SK-N-SH treated with all-trans-retinoic acid at 6 μM for 48 hours (cell line): ENCODE data around the gene CTNND2.

Experiments
- ATAC-seq: fragments of 200-7000 bp; cut with Tn5 transposase; 3 replicates; pipeline ENCODE4 v1.9.1; 2020; ENCODE audit warnings: mild to moderate bottlenecking, moderate library complexity
- ARNTL ChIP-seq: fragments of 450-650 bp; formaldehyde crosslinking; IDR thresholded peaks from 2 replicates; pipeline ENCODE4 v1.5.0; 2020; ENCODE audit warnings: low read depth, mild to moderate bottlenecking, moderate library complexity, borderline replicate concordance
- BACH2 ChIP-seq: fragments of 250-450 bp; sonication (Bioruptor Pico); IDR thresholded peaks from 2 replicates; pipeline ENCODE4 v1.9.0; 2021; ENCODE audit warnings: mild to moderate bottlenecking, borderline replicate concordance
- CREB5 ChIP-seq: fragments of 250-450 bp; sonication (Bioruptor Pico); IDR thresholded peaks from 2 replicates; pipeline ENCODE4 v1.5.1; 2020; ENCODE audit warnings: low read depth, mild to moderate bottlenecking, moderate library complexity
- CSDC2 ChIP-seq: fragments of 250-450 bp; sonication (Bioruptor Pico); IDR thresholded peaks from 2 replicates; pipeline ENCODE4 v1.5.0; 2020; ENCODE audit warnings: mild to moderate bottlenecking, moderate library complexity
- CSRNP3 ChIP-seq: fragments of 250-450 bp; sonication (Bioruptor Pico); IDR thresholded peaks from 2 replicates; pipeline ENCODE4 v1.5.1; 2021; ENCODE audit warnings: mild to moderate bottlenecking, moderate library complexity
- ESRRG ChIP-seq: fragments of 250-450 bp; sonication (Bioruptor Pico); IDR thresholded peaks from 2 replicates; pipeline ENCODE4 v1.6.1; 2021; ENCODE audit warnings: mild to moderate bottlenecking
- GLIS3 ChIP-seq: fragments of 250-450 bp; sonication (Bioruptor Pico); IDR thresholded peaks from 2 replicates; pipeline ENCODE4 v1.5.0; 2020; ENCODE audit warnings: mild to moderate bottlenecking, moderate library complexity
- ISL1 ChIP-seq: fragments of 250-450 bp; sonication (Bioruptor Pico); IDR thresholded peaks from 2 replicates; pipeline ENCODE4 v2.1.2; 2022; ENCODE audit warnings: mild to moderate bottlenecking, moderate library complexity
- OSR1 ChIP-seq: fragments of 250-450 bp; sonication (Bioruptor Pico); IDR thresholded peaks from 2 replicates; pipeline ENCODE4 v1.8.0; 2022; ENCODE audit warnings: moderate library complexity, mild to moderate bottlenecking, inconsistent platforms
- PATZ1 ChIP-seq: fragments of 250-450 bp; sonication (Bioruptor Pico); IDR thresholded peaks from 2 replicates; pipeline ENCODE4 v1.8.0; 2020; ENCODE audit warnings: mild to moderate bottlenecking, moderate library complexity, borderline replicate concordance
- POU6F1 ChIP-seq: fragments of 250-450 bp; sonication (Bioruptor Pico); IDR thresholded peaks from 2 replicates; pipeline ENCODE4 v1.8.0; 2021; ENCODE audit warnings: low read depth, mild to moderate bottlenecking, moderate library complexity, borderline replicate concordance
- PPARA ChIP-seq: fragments of 250-450 bp; sonication (Bioruptor Pico); IDR thresholded peaks from 2 replicates; pipeline ENCODE4 v1.5.0; 2020; ENCODE audit warnings: mild to moderate bottlenecking, borderline replicate concordance
- RARB ChIP-seq: fragments of 250-450 bp; sonication (Bioruptor Pico); IDR thresholded peaks from 2 replicates; pipeline ENCODE4 v1.8.0; 2021; ENCODE audit warnings: mild to moderate bottlenecking, moderate library complexity
- SNAI2 ChIP-seq: fragments of 250-450 bp; sonication (Bioruptor Pico); IDR thresholded peaks from 2 replicates; pipeline ENCODE4 v1.5.0; 2020; ENCODE audit warnings: mild to moderate bottlenecking, moderate library complexity
- TCF4 ChIP-seq: fragments of 250-450 bp; sonication (Bioruptor Pico); IDR thresholded peaks from 2 replicates; pipeline ENCODE4 v1.8.0; 2021; ENCODE audit warnings: mild to moderate bottlenecking, moderate library complexity, borderline replicate concordance
- TSHZ2 ChIP-seq: fragments of 250-450 bp; sonication (Bioruptor Pico); IDR thresholded peaks from 2 replicates; pipeline ENCODE4 v1.5.0; 2020; ENCODE audit warnings: mild to moderate bottlenecking, moderate library complexity
- ZC3H10 ChIP-seq: fragments of 250-450 bp; sonication (Bioruptor Pico); IDR thresholded peaks from 2 replicates; pipeline ENCODE4 v1.5.1; 2021; ENCODE audit warnings: mild to moderate bottlenecking, moderate library complexity
- ZFP3 ChIP-seq: fragments of 250-450 bp; sonication (Bioruptor Pico); IDR thresholded peaks from 2 replicates; pipeline ENCODE4 v1.5.0; 2020; ENCODE audit warnings: mild to moderate bottlenecking, moderate library complexity
- ZFP30 ChIP-seq: fragments of 450-650 bp; formaldehyde crosslinking; IDR thresholded peaks from 2 replicates; pipeline ENCODE4 v1.5.0; 2022; ENCODE audit warnings: mild to moderate bottlenecking, moderate library complexity
- ZNF565 ChIP-seq: fragments of 450-650 bp; formaldehyde crosslinking; conservative IDR thresholded peaks from 2 replicates; pipeline ENCODE4 v1.5.0; 2020; ENCODE audit warnings: low read depth, mild to moderate bottlenecking, moderate library complexity
- ZNF70 ChIP-seq: fragments of 450-650 bp; formaldehyde crosslinking; IDR thresholded peaks from 2 replicates; pipeline ENCODE4 v1.5.0; 2020; ENCODE audit warnings: mild to moderate bottlenecking, moderate library complexity
- ZNF8 ChIP-seq: fragments of 450-650 bp; formaldehyde crosslinking; IDR thresholded peaks from 2 replicates; pipeline ENCODE4 v1.5.0; 2020; ENCODE audit warnings: mild to moderate bottlenecking, moderate library complexity

CTNND2 gene

GRCh38 chr5:11172484-11172883 is 731.8 kb downstream of the CTNND2 start:
- ATAC-seq: no peak
- TF ChIP-seq TCF4 (CRISPR knock-in tag) (no peak), PATZ1 (no peak), ZNF565 (no peak), CSRNP3 (CRISPR knock-in tag) (no peak), ISL1 (no peak), ESRRG (CRISPR knock-in tag) (no peak), ZNF8 (no peak), SNAI2 (CRISPR knock-in tag) (no peak), CSDC2 (CRISPR knock-in tag) (no peak), ARNTL (no peak), POU6F1 (CRISPR knock-in tag) (no peak), OSR1 (CRISPR knock-in tag) (no peak)

GRCh38 chr5:11171236-11171635 is 733.0 kb downstream of the CTNND2 start:
- no peak for ATAC-seq
- TF ChIP-seq ESRRG (CRISPR knock-in tag) (no peak), ZFP3 (CRISPR knock-in tag) (no peak), PATZ1 (no peak), ZNF8 (no peak), TSHZ2 (CRISPR knock-in tag) (no peak), CREB5 (CRISPR knock-in tag) (no peak), BACH2 (CRISPR knock-in tag) (no peak), ZFP30 (CRISPR knock-in tag) (no peak), ARNTL (no peak), TCF4 (CRISPR knock-in tag) (no peak), OSR1 (CRISPR knock-in tag) (no peak), SNAI2 (CRISPR knock-in tag) (no peak), ZNF70 (no peak)

- ATAC-seq: no peak
- TF ChIP-seq RARB (CRISPR knock-in tag) (no peak), CREB5 (CRISPR knock-in tag) (no peak), ZNF70 (no peak), PPARA (no peak), CSRNP3 (CRISPR knock-in tag) (no peak), ZFP30 (CRISPR knock-in tag) (no peak), ZC3H10 (CRISPR knock-in tag) (no peak), ESRRG (CRISPR knock-in tag) (no peak), TSHZ2 (CRISPR knock-in tag) (no peak), GLIS3 (CRISPR knock-in tag) (no peak)
Observed at GRCh38 chr5:11166923-11167322, 737.3 kb downstream of the CTNND2 start.
